GM12892 (cell line): ENCODE results near the gene ACE2.

Source experiments
- POLR2A ChIP-seq: IDR thresholded peaks from 2 replicates; pipeline ENCODE4 v1.6.1; 2011; ENCODE audit warnings: low read depth, low read length, control low read depth
- POLR2AphosphoS5 ChIP-seq: IDR thresholded peaks from 2 replicates; pipeline ENCODE4 v1.6.1; 2011; ENCODE audit warnings: low read depth, low read length, control low read depth
- TAF1 ChIP-seq: IDR thresholded peaks from 2 replicates; pipeline ENCODE4 v1.6.1; 2011; ENCODE audit warnings: low read depth, mild to moderate bottlenecking, control low read depth, low read length, borderline replicate concordance

- no peak for TF ChIP-seq TAF1
- no peak for TF ChIP-seq POLR2AphosphoS5
- TF ChIP-seq POLR2A = no peak
Measured at GRCh38 chrX:15616531-15616930, 15.8 kb upstream of the ACE2 start.
